ENCODE results near the gene SLC9A2.

The SLC9A2 gene

GRCh38 chr2:102618452-102619413 is 620 bp upstream of the SLC9A2 start:
- peak; percentile 25 for DNase-seq

GRCh38 chr2:102620332-102620731 is 979 bp downstream of the SLC9A2 start:
- DNase-seq, result no peak

GRCh38 chr2:102621630-102622029 is 2.3 kb downstream of the SLC9A2 start:
- DNase-seq, result no peak

- no peak for DNase-seq
Observed at GRCh38 chr2:102622646-102623045, 3.3 kb downstream of the SLC9A2 start.

GRCh38 chr2:102630458-102630857 is 11.1 kb downstream of the SLC9A2 start:
- no peak for DNase-seq

- no peak for DNase-seq
Observed at GRCh38 chr2:102632380-102633175, 13.2 kb downstream of the SLC9A2 start.

- DNase-seq, result no peak
Observed at GRCh38 chr2:102634831-102635241, 15.5 kb downstream of the SLC9A2 start.

GRCh38 chr2:102635317-102635716 is 16.0 kb downstream of the SLC9A2 start:
- no peak for DNase-seq

GRCh38 chr2:102636283-102636907 is 17.0 kb downstream of the SLC9A2 start:
- no peak for DNase-seq

- no peak for DNase-seq
Observed at GRCh38 chr2:102637358-102637757, 18.0 kb downstream of the SLC9A2 start.

- DNase-seq, result no peak
Observed at GRCh38 chr2:102639429-102639828, 20.1 kb downstream of the SLC9A2 start.

- DNase-seq, result no peak
Observed at GRCh38 chr2:102652126-102652525, 32.8 kb downstream of the SLC9A2 start.

GRCh38 chr2:102657770-102658169 is 38.4 kb downstream of the SLC9A2 start:
- DNase-seq, result no peak

GRCh38 chr2:102660070-102660469 is 40.7 kb downstream of the SLC9A2 start:
- no peak for DNase-seq

GRCh38 chr2:102660574-102660973 is 41.2 kb downstream of the SLC9A2 start:
- DNase-seq, result no peak

GRCh38 chr2:102661846-102662245 is 42.5 kb downstream of the SLC9A2 start:
- no peak for DNase-seq

GRCh38 chr2:102662833-102663232 is 43.5 kb downstream of the SLC9A2 start:
- no peak for DNase-seq

GRCh38 chr2:102663381-102663780 is 44.0 kb downstream of the SLC9A2 start:
- DNase-seq, result no peak

GRCh38 chr2:102664471-102664909 is 45.1 kb downstream of the SLC9A2 start:
- peak; percentile 41 for DNase-seq

- no peak for DNase-seq
Observed at GRCh38 chr2:102667072-102667471, 47.7 kb downstream of the SLC9A2 start.

- DNase-seq, result no peak
Observed at GRCh38 chr2:102668171-102668570, 48.8 kb downstream of the SLC9A2 start.

- no peak for DNase-seq
Observed at GRCh38 chr2:102669401-102669800, 50.0 kb downstream of the SLC9A2 start.

GRCh38 chr2:102672107-102672776 is 52.9 kb downstream of the SLC9A2 start:
- peak; percentile 54 for DNase-seq

All from inflammatory macrophage treated with lipopolysaccharide for 4 hours (primary cell).